H1 (cell line): Measurements from ENCODE around the gene RNGTT. TPM values are rescaled to one million over a fixed set of nuclear protein-coding genes. Genes with fewer than 3 reads are reported as not detected.

Experiments
- CTCF ChIA-PET: fragments of 300-600 bp; sonication (Branson Sonifier 250); formaldehyde crosslinking; loops from one replicate; lab custom pipeline; 2021; ENCODE audit not compliant: partially characterized antibody; lab: Charles Lee
- POLR2A ChIA-PET: fragments of 300-600 bp; sonication (Branson Sonifier 250); formaldehyde crosslinking; loops from one replicate; lab custom pipeline; 2021; ENCODE audit warnings: inconsistent platforms; ENCODE audit not compliant: partially characterized antibody; lab: Charles Lee
- DNase-seq, 2 experiments: peaks; one replicate each; pipeline versions ENCODE4 v3.0.0 to v3.0.0-alpha.2; 2010 to 2022; ENCODE audit warnings: low spot score in 2 of 2, low read depth in 1 of 2, mixed read lengths in 1 of 2
- FAIRE-seq: peaks from 2 replicates; lab custom pipeline; 2011; peaks lifted over from hg19 to GRCh38; lab: Jason Lieb, UNC
- H2AFZ ChIP-seq: 2 replicates; pipeline ENCODE4 v1.8.1; 2012; ENCODE audit warnings: low read length, inconsistent platforms
- H2AK5ac ChIP-seq: 2 replicates; pipeline ENCODE4 v1.6.1; 2013; ENCODE audit warnings: low read depth, low read length
- H2BK120ac ChIP-seq: replicated peaks from 2 replicates; pipeline ENCODE3; 2013; ENCODE audit warnings: low read depth, low read length, inconsistent platforms
- H2BK12ac ChIP-seq: 2 replicates; pipeline ENCODE4 v1.6.1; 2013; ENCODE audit warnings: low read depth, low read length
- H2BK15ac ChIP-seq: 2 replicates; pipeline ENCODE4 v1.6.1; 2013; ENCODE audit warnings: low read length
- H2BK20ac ChIP-seq: 2 replicates; pipeline ENCODE4 v1.6.1; 2013; ENCODE audit warnings: low read length
- H2BK5ac ChIP-seq: 2 replicates; pipeline ENCODE4 v1.6.1; 2013; ENCODE audit warnings: low read depth, low read length
- H3K14ac ChIP-seq: 2 replicates; pipeline ENCODE4 v1.6.1; 2013; ENCODE audit warnings: inconsistent platforms; ENCODE audit not compliant: insufficient read length
- H3K18ac ChIP-seq: 2 replicates; pipeline ENCODE4 v1.6.1; 2013; ENCODE audit warnings: low read length; ENCODE audit errors: extremely low read depth
- H3K23ac ChIP-seq: 2 replicates; pipeline ENCODE4 v1.6.1; 2013; ENCODE audit warnings: inconsistent platforms; ENCODE audit not compliant: insufficient read length
- H3K23me2 ChIP-seq: 2 replicates; pipeline ENCODE4 v1.6.1; 2013; ENCODE audit warnings: low read depth, low read length
- H3K27ac ChIP-seq: 2 replicates; pipeline ENCODE4 v1.6.1; 2011; ENCODE audit warnings: low read depth, low read length, inconsistent platforms
- H3K27me3 ChIP-seq, 4 experiments: replicated peaks in 1 of 4; 1 replicate in 1 of 4; 2 replicates in 3 of 4; pipeline versions ENCODE4 v1.6.1 to v1.8.1; 2011 to 2013; ENCODE audit warnings: low read length in 3 of 4, mild to moderate bottlenecking in 3 of 4, inconsistent platforms in 2 of 4, mixed read lengths in 2 of 4, moderate library complexity in 1 of 4; ENCODE audit not compliant: control insufficient read depth in 3 of 4, insufficient read depth in 3 of 4; ENCODE audit errors: extremely low read depth in 1 of 4
- H3K36me3 ChIP-seq, 4 experiments: 2 replicates each; pipeline versions ENCODE4 v1.6.1 to v1.8.1; 2011 to 2013; ENCODE audit warnings: mild to moderate bottlenecking in 4 of 4, low read length in 3 of 4, moderate library complexity in 2 of 4, control low read depth in 1 of 4, inconsistent platforms in 1 of 4; ENCODE audit not compliant: insufficient read depth in 4 of 4, control insufficient read depth in 2 of 4
- H3K4ac ChIP-seq: replicated peaks from 2 replicates; pipeline ENCODE3; 2013; ENCODE audit warnings: low read length, low read depth, mixed read lengths, inconsistent platforms; ENCODE audit not compliant: insufficient read length
- H3K4me1 ChIP-seq, 4 experiments: replicated peaks in 1 of 4; 1 replicate in 1 of 4; 2 replicates in 3 of 4; pipeline versions ENCODE4 v1.6.1 to v1.8.1; 2011 to 2013; ENCODE audit warnings: low read length in 3 of 4, inconsistent platforms in 2 of 4, mixed read lengths in 1 of 4; ENCODE audit not compliant: insufficient read depth in 4 of 4, control insufficient read depth in 3 of 4
- H3K4me2 ChIP-seq, 2 experiments: 2 replicates each; pipeline versions ENCODE4 v1.6.1 to v1.8.1; 2011 to 2013; ENCODE audit warnings: low read depth in 2 of 2, low read length in 2 of 2, control low read depth in 1 of 2, inconsistent platforms in 1 of 2, mild to moderate bottlenecking in 1 of 2; ENCODE audit not compliant: insufficient read depth in 1 of 2
- H3K4me3 ChIP-seq, 4 experiments: fragments of 200-600, 300-600 bp in 1 of 4; sonication (generic), shearing (Covaris generic), sonication (Bioruptor Twin) in 1 of 4; 2 replicates each; pipeline versions ENCODE4 v1.5.1 to v1.8.1; 2011 to 2016; ENCODE audit warnings: low read length in 4 of 4, low read depth in 3 of 4, control low read depth in 2 of 4, inconsistent platforms in 2 of 4, mild to moderate bottlenecking in 2 of 4, mixed read lengths in 1 of 4, moderate library complexity in 1 of 4; ENCODE audit not compliant: insufficient read depth in 2 of 4; ENCODE audit errors: extremely low read depth in 1 of 4
- H3K56ac ChIP-seq: replicated peaks from 2 replicates; pipeline ENCODE3; 2013; ENCODE audit warnings: low read depth, mild to moderate bottlenecking, mixed read lengths, low read length, inconsistent platforms; ENCODE audit not compliant: insufficient read length
- H3K79me1 ChIP-seq: 2 replicates; pipeline ENCODE4 v1.6.1; 2013; ENCODE audit warnings: low read depth, low read length, control low read depth
- H3K79me2 ChIP-seq, 2 experiments: 2 replicates each; pipeline versions ENCODE4 v1.6.1 to v1.8.1; 2012 to 2013; ENCODE audit warnings: low read length in 2 of 2, mild to moderate bottlenecking in 2 of 2, inconsistent platforms in 1 of 2; ENCODE audit not compliant: insufficient read depth in 2 of 2, control insufficient read depth in 1 of 2
- H3K9ac ChIP-seq, 4 experiments: replicated peaks in 1 of 4; 1 replicate in 1 of 4; 2 replicates in 3 of 4; pipeline versions ENCODE4 v1.6.1 to v1.8.1; 2011 to 2013; ENCODE audit warnings: low read depth in 3 of 4, low read length in 3 of 4, control low read depth in 2 of 4, mild to moderate bottlenecking in 2 of 4, moderate library complexity in 2 of 4, inconsistent platforms in 1 of 4; ENCODE audit errors: extremely low read depth in 1 of 4
- H3K9me3 ChIP-seq, 2 experiments: 2 replicates each; pipeline versions ENCODE4 v1.6.1 to v1.8.1; 2012 to 2013; ENCODE audit warnings: mild to moderate bottlenecking in 2 of 2, moderate library complexity in 2 of 2, control low read depth in 1 of 2, inconsistent platforms in 1 of 2, low read depth in 1 of 2, low read length in 1 of 2, mixed read lengths in 1 of 2; ENCODE audit not compliant: insufficient read depth in 2 of 2
- H4K20me1 ChIP-seq, 2 experiments: replicated peaks in 1 of 2; 2 replicates each; pipeline versions ENCODE3 to v1.8.1; 2011 to 2013; ENCODE audit warnings: inconsistent platforms in 2 of 2, low read length in 2 of 2, mild to moderate bottlenecking in 1 of 2; ENCODE audit not compliant: insufficient read depth in 2 of 2, control insufficient read depth in 1 of 2
- H4K5ac ChIP-seq: 2 replicates; pipeline ENCODE4 v1.6.1; 2013; ENCODE audit warnings: low read length, low read depth, mixed read lengths, inconsistent platforms; ENCODE audit not compliant: insufficient read length
- H4K8ac ChIP-seq: 2 replicates; pipeline ENCODE4 v1.8.0; 2013; ENCODE audit warnings: mild to moderate bottlenecking, moderate library complexity, low read length, inconsistent platforms; ENCODE audit not compliant: insufficient read depth; ENCODE audit errors: extremely low read depth
- H4K91ac ChIP-seq: replicated peaks from 2 replicates; pipeline ENCODE3; 2013; ENCODE audit warnings: low read length, mixed read lengths, inconsistent platforms; ENCODE audit not compliant: insufficient read length
- JUN ChIP-seq: IDR thresholded peaks from 2 replicates; pipeline ENCODE4 v1.6.1; 2011; ENCODE audit warnings: low read depth, mild to moderate bottlenecking, improper control_type of control experiment, low read length
- KDM5A ChIP-seq: fragments of 200-600 bp; IDR thresholded peaks from 2 replicates; pipeline ENCODE4 v1.7.1; 2012; ENCODE audit warnings: mild to moderate bottlenecking, low read length, inconsistent platforms, mixed read lengths
- MAX ChIP-seq: IDR thresholded peaks from 2 replicates; pipeline ENCODE4 v1.6.1; 2012; ENCODE audit warnings: inconsistent platforms
- RBBP5 ChIP-seq: IDR thresholded peaks from 2 replicates; pipeline ENCODE4 v1.7.1; 2012; ENCODE audit warnings: low read depth, mild to moderate bottlenecking, inconsistent platforms, low read length, moderate library complexity, borderline replicate concordance
- SAP30 ChIP-seq: fragments of 300-600 bp; sonication (generic); IDR thresholded peaks from 2 replicates; pipeline ENCODE4 v1.7.1; 2012; ENCODE audit warnings: low read length, moderate library complexity, mild to moderate bottlenecking, inconsistent platforms; ENCODE audit not compliant: insufficient read depth, insufficient replicate concordance
- SP1 ChIP-seq: IDR thresholded peaks from 2 replicates; pipeline ENCODE4 v1.6.1; 2011; ENCODE audit warnings: low read depth, low read length
- polyA plus RNA-seq, 7 experiments: library from polyadenylated mRNA; depleted of rRNA in 3 of 7; stranded (reverse) in 5 of 7; unstranded in 2 of 7; fragments of >200 nt in 5 of 7; fragments of 200-250 nt in 2 of 7; gene quantifications; 1 replicate in 5 of 7; 2 replicates in 1 of 7; 4 replicates in 1 of 7; pipeline versions ENCODE4 v1.2.1 to v1.2.3, GENCODE V29; 2011 to 2013; ENCODE audit warnings: missing spikeins in 2 of 7, mixed read lengths in 2 of 7
- total RNA-seq: library from RNA; stranded (reverse); fragmentation: NEBNext Ultra II Directional; extraction: Animal tissue kit (Norgen Biotek cat#: 25700); gene quantifications from 2 replicates; pipeline ENCODE4 v1.2.1, GENCODE V29; 2021

Gene RNGTT
- total and polyA plus RNA-seq, 2 of the 8 experiments (the other 6 are each of a cell fraction or from before 2014, with no cell fraction given) = 3.6 to 21.2 TPM

GRCh38 chr6:88651400-88651799 is 312.0 kb downstream of the RNGTT start:
- Histone ChIP-seq H2BK120ac (no peak overlapping the region), H3K18ac (no peak overlapping the region), H3K23ac (no peak overlapping the region), H3K4me3 (no peak overlapping the region), H3K27me3 (no peaks in the 10 kb centered on the region), H3K4me2 (no peak overlapping the region), H3K4me1 (no peaks in the 10 kb centered on the region), H4K8ac (no peak overlapping the region), H3K79me1 (no peaks in the 10 kb centered on the region), H2BK15ac (no peak overlapping the region), H3K23me2 (no peaks in the 10 kb centered on the region), H3K36me3 (no peaks in the 10 kb centered on the region), H4K5ac (no peak overlapping the region), H3K9ac (no peak overlapping the region), H2AK5ac (no peak overlapping the region), H2AFZ (no peak overlapping the region), H4K20me1 (no peaks in the 10 kb centered on the region), H2BK12ac (no peak overlapping the region), H4K91ac (no peak overlapping the region), H2BK20ac (no peak overlapping the region), H2BK5ac (no peak overlapping the region), H3K27ac (no peak overlapping the region), H3K79me2 (no peaks in the 10 kb centered on the region), H3K56ac (no peak overlapping the region), H3K9me3 (no peaks in the 10 kb centered on the region), H3K14ac (no peak overlapping the region), H3K4ac (no peak overlapping the region)
- no peak for DNase-seq
- CTCF ChIA-PET = no interaction called here
- POLR2A ChIA-PET = no interaction called here
- FAIRE-seq = no peak
- TF ChIP-seq KDM5A (no peak), SP1 (no peak), MAX (no peak), JUN (no peak), RBBP5 (no peak), SAP30 (no peak)
